Nephron (organoid): Measurements from ENCODE around the gene IL1RAPL1.

Experiments used
- H3K27ac Mint-ChIP-seq, 3 experiments: 2 replicates each; pipeline ENCODE4 v1.8.0; 2020; ENCODE audit warnings: mixed read lengths in 3 of 3, mild to moderate bottlenecking in 2 of 3, moderate library complexity in 1 of 3
- H3K27me3 Mint-ChIP-seq: 2 replicates; pipeline ENCODE4 v1.8.0; 2021; ENCODE audit warnings: low read depth, mild to moderate bottlenecking, moderate library complexity, mixed read lengths
- H3K36me3 Mint-ChIP-seq: 2 replicates; pipeline ENCODE4 v1.8.0; 2020; ENCODE audit warnings: low read depth, mixed read lengths
- H3K4me1 Mint-ChIP-seq: 2 replicates; pipeline ENCODE4 v1.8.0; 2020; ENCODE audit warnings: mixed read lengths
- H3K4me3 Mint-ChIP-seq, 3 experiments: 2 replicates each; pipeline ENCODE4 v1.8.0; 2020; ENCODE audit warnings: mild to moderate bottlenecking in 3 of 3, mixed read lengths in 3 of 3, moderate library complexity in 2 of 3
- H3K9me3 Mint-ChIP-seq: 2 replicates; pipeline ENCODE4 v1.8.0; 2020; ENCODE audit warnings: mixed read lengths
- CTCF ChIP-seq, 3 experiments: fragments of 200-600 bp; sonication (generic); IDR thresholded peaks; one replicate each; pipeline ENCODE4 v1.5.0; 2021; ENCODE audit warnings: antibody characterized with exemption in 3 of 3; ENCODE audit not compliant: unreplicated experiment in 3 of 3

Gene IL1RAPL1

GRCh38 chrX:29653721-29654120 lies 1066.5 kb downstream of the IL1RAPL1 start:
- Mint-ChIP-seq H3K36me3 (no peaks in the 10 kb centered on the region), H3K4me1 (peaks cover 15% of the 10 kb centered on the region), H3K27me3 (no peaks in the 10 kb centered on the region), H3K27ac (peak overlapping the region in 1 of 3 experiments; percentile 71), H3K9me3 (no peaks in the 10 kb centered on the region), H3K4me3 (no peak overlapping the region)
- no peak for TF ChIP-seq CTCF (IDR thresholded peaks at IDR 0.05; ENCODE audit: unreplicated experiment in 3 of 3)

- Mint-ChIP-seq H3K9me3 (no peaks in the 10 kb centered on the region), H3K27ac (no peak overlapping the region), H3K36me3 (no peaks in the 10 kb centered on the region), H3K4me1 (peaks cover 6% of the 10 kb centered on the region), H3K4me3 (no peak overlapping the region), H3K27me3 (no peaks in the 10 kb centered on the region)
- no peak for TF ChIP-seq CTCF (IDR thresholded peaks at IDR 0.05; ENCODE audit: unreplicated experiment in 3 of 3)
These were observed 1072.7 kb downstream of the IL1RAPL1 start for GRCh38 chrX:29659911-29660310.

GRCh38 chrX:29661290-29661689 lies 1074.0 kb downstream of the IL1RAPL1 start:
- Mint-ChIP-seq H3K36me3 (no peaks in the 10 kb centered on the region), H3K4me3 (no peak overlapping the region), H3K27ac (peak overlapping the region in 1 of 3 experiments; percentile 49)

GRCh38 chrX:29662101-29662500 lies 1074.9 kb downstream of the IL1RAPL1 start:
- H3K4me3 Mint-ChIP-seq, result no peak overlapping the region
- no peak for TF ChIP-seq CTCF (IDR thresholded peaks at IDR 0.05; ENCODE audit: unreplicated experiment in 3 of 3)
- no peaks in the 10 kb centered on the region for H3K36me3 Mint-ChIP-seq

More at GRCh38 chrX:29661290-29661689, 1074.0 kb downstream of the IL1RAPL1 start:
- H3K9me3 Mint-ChIP-seq, result no peaks in the 10 kb centered on the region
- no peak for TF ChIP-seq CTCF (IDR thresholded peaks at IDR 0.05; ENCODE audit: unreplicated experiment in 3 of 3)
- H3K4me1 Mint-ChIP-seq, result peaks cover 6% of the 10 kb centered on the region
- H3K27me3 Mint-ChIP-seq, result no peaks in the 10 kb centered on the region

GRCh38 chrX:29662759-29663503 lies 1075.7 kb downstream of the IL1RAPL1 start:
- no peak for TF ChIP-seq CTCF (IDR thresholded peaks at IDR 0.05; ENCODE audit: unreplicated experiment in 3 of 3)
- Mint-ChIP-seq H3K9me3 (no peaks in the 10 kb centered on the region), H3K27ac (peak overlapping the region; percentile 52 to 83 (median 60)), H3K4me3 (no peak overlapping the region), H3K36me3 (no peaks in the 10 kb centered on the region), H3K4me1 (peaks cover 6% of the 10 kb centered on the region), H3K27me3 (no peaks in the 10 kb centered on the region)

More at GRCh38 chrX:29662101-29662500, 1074.9 kb downstream of the IL1RAPL1 start:
- no peaks in the 10 kb centered on the region for H3K9me3 Mint-ChIP-seq
- H3K27me3 Mint-ChIP-seq, result no peaks in the 10 kb centered on the region
- peak overlapping the region in 2 of 3 experiments; percentile 17 to 23 for H3K27ac Mint-ChIP-seq
- peaks cover 6% of the 10 kb centered on the region for H3K4me1 Mint-ChIP-seq

- no peak overlapping the region for H3K27ac Mint-ChIP-seq
- no peak overlapping the region for H3K4me3 Mint-ChIP-seq
- no peaks in the 10 kb centered on the region for H3K27me3 Mint-ChIP-seq
- no peaks in the 10 kb centered on the region for H3K9me3 Mint-ChIP-seq
- TF ChIP-seq CTCF (IDR thresholded peaks at IDR 0.05; ENCODE audit: unreplicated experiment in 3 of 3), result no peak
- H3K36me3 Mint-ChIP-seq, result no peaks in the 10 kb centered on the region
- H3K4me1 Mint-ChIP-seq, result peaks cover 6% of the 10 kb centered on the region
These were observed 1078.3 kb downstream of the IL1RAPL1 start for GRCh38 chrX:29665532-29665931.
